ENCODE results near the gene UCK2. TPM values are rescaled to one million over a fixed set of nuclear protein-coding genes. Genes with fewer than 3 reads are reported as not detected.
A peak's percentile ranks its signal among the peaks of the same experiment; 100 is the strongest.

Gene UCK2
- total RNA-seq, 1 experiment from 2014 or later, result 77.9 TPM

- Histone ChIP-seq H3K79me2 (ENCODE audit: insufficient read depth, low read length) (peaks cover 80% of the 10 kb centered on the region), H2BK5ac (ENCODE audit: insufficient read length, low read length) (no peak overlapping the region), H3T11ph (ENCODE audit: low read length) (no peak overlapping the region), H3K9ac (ENCODE audit: extremely low read depth, insufficient read length, low read length) (no peak overlapping the region), H3K27ac (ENCODE audit: insufficient read length, low read depth, low read length) (no peak overlapping the region), H3K4me2 (ENCODE audit: insufficient read depth, insufficient read length, low read length) (no peak overlapping the region), H4K8ac (replicated peaks; ENCODE audit: insufficient read length, low read depth, low read length) (no peak overlapping the region), H3K23ac (ENCODE audit: insufficient read length, low read depth, low read length) (no peak overlapping the region), H3K27me3 (ENCODE audit: insufficient read depth, low read length) (no peaks in the 10 kb centered on the region), H3K14ac (ENCODE audit: insufficient read depth, low read length) (no peak overlapping the region), H3K79me1 (ENCODE audit: insufficient read depth, low read depth, low read length, poor library complexity, severe bottlenecking) (no peaks in the 10 kb centered on the region), H2BK120ac (ENCODE audit: low read depth, low read length, poor library complexity, severe bottlenecking) (no peak overlapping the region), H2AK5ac (ENCODE audit: insufficient read length, low read length) (no peak overlapping the region), H2AFZ (ENCODE audit: low read length) (no peak overlapping the region), H3K4me1 (ENCODE audit: insufficient read depth, low read length) (peaks cover 10% of the 10 kb centered on the region; the same call in 1 of the 2 replicates), H3K23me2 (ENCODE audit: insufficient read length, low read depth, low read length, poor library complexity, severe bottlenecking) (no peaks in the 10 kb centered on the region), H3K56ac (ENCODE audit: insufficient read length, low read depth, low read length) (no peak overlapping the region), H3K4ac (ENCODE audit: low read depth, low read length) (no peak overlapping the region), H3K9me3 (ENCODE audit: control insufficient read depth, low read depth, low read length) (no peaks in the 10 kb centered on the region), H2BK20ac (ENCODE audit: low read depth, low read length, poor library complexity, severe bottlenecking) (no peak overlapping the region), H3K18ac (ENCODE audit: insufficient read length, low read depth, low read length) (no peak overlapping the region), H2BK15ac (ENCODE audit: low read depth, low read length) (no peak overlapping the region), H4K5ac (ENCODE audit: insufficient read length, low read depth, low read length) (no peak overlapping the region), H4K20me1 (ENCODE audit: control insufficient read depth, insufficient read depth, insufficient read length) (no peaks in the 10 kb centered on the region), H2BK12ac (ENCODE audit: insufficient read length, low read depth, low read length) (no peak overlapping the region), H4K91ac (ENCODE audit: insufficient read length, low read depth, low read length) (no peak overlapping the region)
- Mint-ChIP-seq H3K27ac (peak overlapping the region; percentile 10 to 29 (median 17); a peak in 4 of 7 replicates), H3K27me3 (ENCODE audit: low read depth) (no peaks in the 10 kb centered on the region), H3K4me3 (no peak overlapping the region; a peak in 1 of 5 replicates), H3K4me1 (peaks cover 34 to 39% of the 10 kb centered on the region in 2 experiments), H3K9me3 (peaks cover 0 to 2% of the 10 kb centered on the region in 2 experiments; a peak in 1 of 5 replicates), H3K36me3 (ENCODE audit: insufficient read depth in 1 of 3, low read depth in 3 of 3) (peaks cover 16 to 21% (median 16%) of the 10 kb centered on the region in 3 experiments)
- no peak for DNase-seq
- WGBS (ENCODE audit: extremely low coverage, insufficient read length, low lambda C conversion rate), result no CpG with 5 or more reads among the region's 7 CpGs
- TF ChIP-seq, protein P1, sequence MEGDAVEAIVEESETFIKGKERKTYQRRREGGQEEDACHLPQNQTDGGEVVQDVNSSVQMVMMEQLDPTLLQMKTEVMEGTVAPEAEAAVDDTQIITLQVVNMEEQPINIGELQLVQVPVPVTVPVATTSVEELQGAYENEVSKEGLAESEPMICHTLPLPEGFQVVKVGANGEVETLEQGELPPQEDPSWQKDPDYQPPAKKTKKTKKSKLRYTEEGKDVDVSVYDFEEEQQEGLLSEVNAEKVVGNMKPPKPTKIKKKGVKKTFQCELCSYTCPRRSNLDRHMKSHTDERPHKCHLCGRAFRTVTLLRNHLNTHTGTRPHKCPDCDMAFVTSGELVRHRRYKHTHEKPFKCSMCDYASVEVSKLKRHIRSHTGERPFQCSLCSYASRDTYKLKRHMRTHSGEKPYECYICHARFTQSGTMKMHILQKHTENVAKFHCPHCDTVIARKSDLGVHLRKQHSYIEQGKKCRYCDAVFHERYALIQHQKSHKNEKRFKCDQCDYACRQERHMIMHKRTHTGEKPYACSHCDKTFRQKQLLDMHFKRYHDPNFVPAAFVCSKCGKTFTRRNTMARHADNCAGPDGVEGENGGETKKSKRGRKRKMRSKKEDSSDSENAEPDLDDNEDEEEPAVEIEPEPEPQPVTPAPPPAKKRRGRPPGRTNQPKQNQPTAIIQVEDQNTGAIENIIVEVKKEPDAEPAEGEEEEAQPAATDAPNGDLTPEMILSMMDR (conservative IDR thresholded peaks at IDR 0.05), result no peak
Measured at GRCh38 chr1:165849353-165850133, 22.1 kb downstream of the UCK2 start.
